ENCODE results near the gene AADACL4.

AADACL4 gene

DNA sequence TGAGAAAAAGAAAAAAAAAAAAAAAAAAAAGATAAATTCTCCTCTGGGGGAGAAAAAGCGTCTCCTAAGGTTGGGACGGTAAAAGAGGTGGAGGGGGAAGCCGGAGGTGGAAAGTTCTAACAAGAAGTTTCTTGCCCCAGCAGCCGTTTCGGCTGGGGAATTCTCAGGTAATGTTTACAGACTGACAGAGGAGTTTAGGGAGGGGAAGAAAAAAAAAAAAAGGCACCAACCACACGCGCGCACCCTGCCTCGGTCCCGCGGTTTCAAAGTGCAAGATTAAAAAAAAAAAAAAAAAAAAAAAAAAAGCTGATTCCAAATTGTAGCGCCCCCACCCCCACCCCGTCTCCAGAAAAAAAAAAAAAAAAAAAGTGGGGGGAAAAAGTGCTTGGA, 26.4 kb upstream of the AADACL4 start:
- no peak for TF ChIP-seq POLR2A (IDR thresholded peaks at IDR 0.05; ENCODE audit: low read depth, low read length)
- DNase-seq (ENCODE audit: insufficient read length, low spot score), result no peak
- no peak for FAIRE-seq

DNA sequence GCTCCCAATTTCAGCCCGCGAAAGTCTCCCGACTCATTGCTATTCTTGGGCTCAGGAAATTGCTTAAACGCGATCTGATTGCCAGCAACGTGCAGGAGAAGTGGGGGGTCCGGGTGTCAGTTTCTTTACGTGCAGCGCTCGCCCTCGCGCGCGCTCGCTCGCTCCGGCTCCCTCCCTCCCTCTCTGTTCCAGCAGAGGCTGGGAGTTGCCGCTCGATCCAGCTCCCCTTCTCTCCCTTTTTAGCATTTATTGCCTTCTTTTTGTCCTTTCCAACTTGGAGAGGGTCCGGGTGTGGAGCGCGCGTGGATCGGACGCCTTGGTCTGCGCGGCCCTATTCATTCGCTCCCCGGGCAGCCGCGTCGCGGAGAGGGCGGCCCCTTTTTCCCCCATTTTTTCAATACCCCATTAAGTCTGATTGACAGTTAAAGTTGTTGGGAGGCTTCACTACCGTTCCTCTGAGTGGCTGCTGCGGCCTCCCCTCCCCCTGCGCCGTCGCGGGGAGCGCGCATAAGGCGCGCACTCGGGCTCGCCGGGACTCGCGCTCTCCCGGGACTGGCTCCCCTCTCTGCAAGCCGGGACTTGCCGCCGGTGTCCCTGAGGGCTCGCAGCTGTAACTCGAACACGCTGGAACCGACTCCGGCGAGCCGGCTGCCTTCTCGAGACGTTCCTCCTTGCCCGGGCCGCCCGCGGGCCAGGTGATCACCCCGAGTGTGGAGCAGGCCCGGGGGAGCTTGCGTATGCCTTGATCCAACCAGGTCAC, 25.8 kb upstream of the AADACL4 start, which contains the start of gene DHRS3:
Gene DHRS3, minus strand, starts transcription at position 310 of the 760 bp plus-strand sequence. CDS start 862 bp downstream, outside the sequence.
- no peak for TF ChIP-seq POLR2A (IDR thresholded peaks at IDR 0.05; ENCODE audit: low read depth, low read length)
- FAIRE-seq (no peak), DNase-seq (ENCODE audit: insufficient read length, low spot score) (no peak)

DNA sequence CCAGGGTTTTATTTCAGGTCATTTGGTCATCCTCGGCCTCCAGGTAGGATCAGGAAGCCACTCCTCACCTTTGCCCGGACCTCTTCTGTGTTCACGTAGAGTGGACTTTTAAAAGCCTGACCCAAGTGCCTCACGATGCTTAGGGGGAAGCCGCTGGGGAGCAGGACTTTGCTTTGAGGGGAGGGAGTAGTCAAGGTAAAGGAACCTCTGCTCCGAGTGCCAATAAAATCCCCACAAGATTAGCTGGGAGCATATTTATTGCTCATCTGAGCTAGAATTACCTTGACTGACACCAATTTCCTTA, 25.3 kb upstream of the AADACL4 start:
- no peak for FAIRE-seq
- TF ChIP-seq POLR2A (IDR thresholded peaks at IDR 0.05; ENCODE audit: low read depth, low read length), result no peak
- DNase-seq (ENCODE audit: insufficient read length, low spot score), result no peak

DNA sequence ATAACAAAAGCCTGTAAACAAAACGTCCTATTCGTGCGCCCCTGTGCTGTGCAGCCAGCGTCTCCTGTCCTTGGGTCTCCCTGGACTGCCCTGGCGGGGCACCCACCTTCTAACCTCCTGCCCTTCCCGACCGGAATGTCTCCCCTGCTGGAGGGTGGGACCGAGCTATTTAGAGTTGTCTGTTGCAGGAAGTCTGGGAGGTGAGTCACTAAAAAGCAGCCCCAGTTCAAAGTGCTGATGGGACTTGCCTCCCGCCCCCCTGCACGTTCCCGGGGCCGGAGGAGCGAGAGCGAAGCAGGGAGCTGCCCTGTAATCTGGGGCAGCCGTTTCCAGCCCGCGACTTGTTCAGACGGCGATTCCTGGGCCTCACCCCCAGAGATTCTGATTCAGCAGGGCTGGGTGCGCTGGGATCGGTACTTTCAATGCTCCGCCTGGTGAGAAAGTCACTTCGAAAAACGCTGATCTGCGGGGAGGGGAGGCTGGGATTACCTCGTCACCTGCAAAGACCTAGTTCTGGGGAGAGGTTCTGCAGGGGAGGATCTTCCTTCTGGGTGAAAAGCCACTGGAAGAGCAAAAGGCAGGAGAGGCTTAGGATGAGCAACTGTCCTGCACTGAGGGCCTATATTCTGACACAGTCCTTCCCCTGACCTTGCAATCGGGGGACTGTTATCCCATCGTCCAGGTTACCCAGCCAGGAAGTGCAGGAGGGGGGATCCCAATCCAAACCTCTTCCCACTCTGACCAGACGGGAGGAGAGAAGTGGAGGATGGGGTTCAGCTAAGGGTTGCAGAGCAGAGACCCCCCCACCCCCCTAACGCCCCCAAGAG, 24.7 kb upstream of the AADACL4 start:
- TF ChIP-seq POLR2A (IDR thresholded peaks at IDR 0.05; ENCODE audit: low read depth, low read length), result no peak
- DNase-seq (ENCODE audit: insufficient read length, low spot score) (peak; percentile 81), FAIRE-seq (peak; percentile 81)

DNA sequence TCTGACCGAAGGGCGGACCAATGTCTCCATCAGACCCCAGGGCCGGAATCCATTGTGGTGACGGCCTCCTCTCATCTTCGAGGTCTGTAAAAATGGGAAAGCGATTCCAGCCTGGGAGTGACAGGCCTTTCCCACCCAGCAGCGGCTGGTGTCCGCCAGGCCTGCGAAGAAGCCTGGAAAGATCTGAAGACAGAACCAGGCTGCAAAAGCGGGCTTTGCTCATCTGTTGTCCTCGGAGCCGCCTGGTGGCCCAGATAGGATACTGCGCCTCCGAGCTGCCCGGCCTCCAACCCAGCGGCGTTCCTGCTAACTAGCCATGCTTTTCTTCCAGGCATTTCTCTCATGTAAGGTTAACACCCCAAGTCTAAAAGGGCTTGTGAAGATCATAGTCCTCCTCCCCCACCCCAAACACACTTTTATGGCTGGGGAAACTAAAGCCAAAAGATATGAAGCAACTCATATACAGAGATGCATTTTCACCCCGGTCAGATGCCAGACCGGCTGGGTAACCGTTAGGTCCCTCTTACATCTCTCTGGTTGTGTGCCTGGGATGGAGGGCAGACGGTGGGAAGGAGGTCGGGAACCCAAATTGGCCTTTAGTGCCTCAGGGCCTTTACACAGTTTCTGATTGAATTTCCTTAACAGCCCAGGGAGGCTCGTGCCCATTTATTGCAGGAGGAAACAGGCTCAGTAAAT, 23.9 kb upstream of the AADACL4 start:
- TF ChIP-seq POLR2A (IDR thresholded peaks at IDR 0.05; ENCODE audit: low read depth, low read length), result no peak
- DNase-seq (ENCODE audit: insufficient read length, low spot score), result peak; percentile 58
- FAIRE-seq, result peak; percentile 30

DNA sequence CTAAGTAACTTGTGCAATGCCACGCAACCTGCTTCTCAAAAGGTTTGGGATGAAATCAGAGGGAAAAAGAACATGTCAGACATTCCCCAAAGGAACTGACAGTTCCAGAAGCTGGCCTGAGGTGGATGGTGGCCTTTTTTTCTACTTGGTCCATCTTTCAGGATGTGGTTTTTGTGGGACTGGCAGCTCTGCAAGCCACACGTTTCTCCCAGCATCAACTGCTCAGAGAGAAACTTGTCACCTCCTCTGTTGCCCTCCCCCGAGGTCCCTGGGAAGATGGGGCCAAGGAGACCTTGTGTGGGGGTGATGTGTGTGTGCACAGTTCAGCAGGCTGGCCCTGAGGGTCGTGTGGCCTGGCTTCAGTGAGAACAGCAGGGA, 23.4 kb upstream of the AADACL4 start:
- DNase-seq (ENCODE audit: insufficient read length, low spot score) (no peak), FAIRE-seq (no peak)
- TF ChIP-seq POLR2A (IDR thresholded peaks at IDR 0.05; ENCODE audit: low read depth, low read length), result no peak

DNA sequence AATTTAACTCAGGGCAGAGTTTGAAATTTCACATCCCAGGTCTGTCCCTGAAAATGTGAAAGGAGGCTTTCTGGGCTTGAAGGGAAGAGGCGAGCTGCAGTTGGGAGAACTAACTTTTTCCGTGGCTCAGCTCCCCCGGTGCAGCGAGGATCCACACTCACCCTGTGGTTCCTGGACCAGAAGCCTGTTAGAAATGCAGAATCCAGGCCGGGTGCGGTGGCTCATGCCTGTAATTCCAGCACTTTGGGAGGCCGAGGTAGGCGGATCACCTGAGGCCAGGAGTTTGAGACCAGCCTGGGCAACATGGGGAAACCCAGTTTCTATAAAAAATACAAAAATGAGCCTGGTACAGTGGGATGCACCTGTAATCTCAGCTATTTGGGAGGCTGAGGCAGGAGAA, 23.0 kb upstream of the AADACL4 start:
- TF ChIP-seq POLR2A (IDR thresholded peaks at IDR 0.05; ENCODE audit: low read depth, low read length), result no peak
- FAIRE-seq (no peak), DNase-seq (ENCODE audit: insufficient read length, low spot score) (no peak)

DNA sequence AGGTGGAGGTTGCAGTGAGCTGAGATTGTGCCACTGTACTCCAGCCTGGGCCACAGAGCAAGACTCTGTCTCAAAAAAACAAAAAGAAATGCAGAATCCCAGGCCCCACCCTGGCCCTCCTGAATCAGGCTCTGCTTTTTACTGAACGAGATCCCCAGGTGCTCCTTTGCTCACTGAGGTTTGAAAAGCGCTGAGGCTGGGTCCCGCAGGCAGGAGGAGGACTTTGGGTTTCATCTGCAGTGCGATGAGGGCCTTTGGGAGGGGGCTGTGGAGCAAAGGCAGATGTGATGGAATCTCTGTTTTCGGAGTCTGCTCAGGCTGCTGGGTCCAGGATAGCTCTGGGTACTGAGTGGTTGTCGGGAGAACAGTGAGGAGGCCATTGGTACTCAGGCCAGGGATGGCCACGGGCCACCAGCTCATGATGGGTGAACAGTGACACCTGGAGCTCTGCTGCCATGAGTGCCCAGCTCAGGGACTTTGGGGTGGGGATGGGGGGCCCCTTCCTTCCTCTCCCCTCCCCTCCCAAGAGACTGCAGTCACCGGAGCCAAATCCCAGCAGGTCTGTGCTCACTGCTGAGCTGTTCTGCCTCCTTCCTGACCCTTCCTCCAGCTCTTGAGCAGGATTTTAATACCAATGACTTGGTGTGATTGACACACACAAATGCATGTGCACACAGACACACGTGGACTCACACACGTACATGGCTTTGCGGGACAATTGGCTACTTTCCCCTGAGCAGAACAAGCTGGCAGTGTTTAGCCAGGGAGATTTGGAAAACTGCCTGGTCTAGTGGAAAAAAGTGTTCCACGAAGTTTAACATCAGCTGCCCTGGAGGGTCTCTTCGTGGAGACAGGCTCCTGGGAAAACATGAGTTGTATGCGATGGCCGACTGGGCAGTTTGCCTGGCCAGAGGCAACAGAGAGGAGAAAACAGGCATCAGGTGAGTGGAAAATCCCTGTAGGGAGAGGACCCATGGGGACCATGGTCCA, 22.2 kb upstream of the AADACL4 start:
- DNase-seq (ENCODE audit: insufficient read length, low spot score), result no peak
- FAIRE-seq, result no peak
- TF ChIP-seq POLR2A (IDR thresholded peaks at IDR 0.05; ENCODE audit: low read depth, low read length), result no peak

DNA sequence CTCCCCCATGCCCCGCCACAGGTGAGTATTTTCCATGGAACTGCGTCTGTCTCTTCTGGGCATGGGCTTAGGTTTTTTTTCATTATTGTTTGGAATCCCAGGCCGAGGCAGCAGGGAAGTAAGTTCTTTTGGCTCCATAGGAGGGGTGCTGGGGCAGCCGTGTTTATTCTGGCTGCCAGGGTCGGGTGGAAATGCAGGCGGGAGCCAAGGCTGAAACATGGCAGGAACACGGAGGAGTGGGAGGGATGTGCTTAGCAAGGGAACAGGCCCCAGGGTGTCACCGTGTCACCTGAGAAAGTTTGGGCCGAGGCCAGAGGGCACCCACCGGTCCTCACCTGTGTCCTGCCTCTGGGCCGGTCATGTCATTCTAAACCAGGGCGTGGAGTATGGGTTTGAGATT, 21.4 kb upstream of the AADACL4 start:
- no peak for FAIRE-seq
- no peak for DNase-seq (ENCODE audit: insufficient read length, low spot score)
- no peak for TF ChIP-seq POLR2A (IDR thresholded peaks at IDR 0.05; ENCODE audit: low read depth, low read length)

DNA sequence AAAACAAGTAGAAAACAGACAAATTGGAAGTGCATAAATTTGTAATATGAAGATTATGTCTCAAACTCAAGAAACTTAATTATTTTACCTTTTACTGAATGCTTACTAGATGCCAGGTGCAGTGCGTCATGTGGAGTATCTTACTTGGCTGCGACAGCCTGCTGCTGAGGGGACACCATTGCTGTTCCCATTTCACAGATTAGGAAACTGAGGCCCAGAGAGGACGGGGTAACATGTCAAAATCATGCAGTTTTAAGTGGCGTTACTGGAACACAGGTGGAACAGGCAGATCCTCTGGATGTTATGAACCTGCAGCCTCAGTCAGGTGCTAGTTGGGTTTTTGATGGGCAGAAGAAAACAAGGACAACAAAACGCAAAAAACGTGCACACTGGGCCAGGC, 18.6 kb upstream of the AADACL4 start:
- FAIRE-seq, result no peak
- DNase-seq (ENCODE audit: insufficient read length, low spot score), result no peak
- no peak for TF ChIP-seq POLR2A (IDR thresholded peaks at IDR 0.05; ENCODE audit: low read depth, low read length)

DNA sequence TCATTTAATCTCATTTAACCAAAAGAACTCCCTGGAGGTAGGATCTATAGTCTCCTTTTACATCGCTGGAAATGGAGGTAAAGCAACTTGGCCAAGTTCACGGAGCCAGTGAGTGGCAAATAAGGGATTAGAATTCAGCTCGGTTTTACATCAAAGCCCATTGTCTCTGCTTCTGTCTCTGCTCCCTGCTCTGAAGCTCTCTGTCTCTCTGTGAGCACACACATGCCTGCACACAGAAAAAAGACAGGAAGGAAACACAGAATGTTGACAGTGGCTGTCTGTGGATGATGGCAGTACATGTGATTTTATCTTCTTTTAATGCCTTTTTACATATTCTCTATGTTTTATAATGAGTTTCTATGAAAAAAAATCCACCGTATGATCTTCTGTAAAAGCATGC, 17.0 kb upstream of the AADACL4 start:
- DNase-seq (ENCODE audit: insufficient read length, low spot score), result no peak
- no peak for TF ChIP-seq POLR2A (IDR thresholded peaks at IDR 0.05; ENCODE audit: low read depth, low read length)
- FAIRE-seq, result no peak

DNA sequence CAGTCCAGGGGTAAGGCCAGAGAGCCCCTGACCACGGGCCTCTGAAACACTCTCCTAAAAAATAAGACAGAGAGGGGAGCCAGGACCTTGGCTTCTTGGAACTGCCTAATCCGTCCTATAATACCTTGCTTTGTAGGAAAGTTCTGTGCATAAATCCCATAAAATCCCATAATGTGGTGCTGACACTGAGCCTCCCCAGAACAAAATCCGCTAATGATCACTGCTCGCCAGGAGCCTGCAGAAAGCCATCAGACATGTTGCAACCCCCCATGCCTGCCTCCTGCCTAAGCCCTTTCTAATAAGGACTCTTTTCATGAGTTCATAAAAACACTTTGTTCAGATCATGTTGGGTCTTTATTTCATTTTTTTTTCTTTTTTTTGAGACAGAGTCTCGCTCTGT, 16.6 kb upstream of the AADACL4 start:
- TF ChIP-seq POLR2A (IDR thresholded peaks at IDR 0.05; ENCODE audit: low read depth, low read length), result no peak
- FAIRE-seq, result no peak
- no peak for DNase-seq (ENCODE audit: insufficient read length, low spot score)

DNA sequence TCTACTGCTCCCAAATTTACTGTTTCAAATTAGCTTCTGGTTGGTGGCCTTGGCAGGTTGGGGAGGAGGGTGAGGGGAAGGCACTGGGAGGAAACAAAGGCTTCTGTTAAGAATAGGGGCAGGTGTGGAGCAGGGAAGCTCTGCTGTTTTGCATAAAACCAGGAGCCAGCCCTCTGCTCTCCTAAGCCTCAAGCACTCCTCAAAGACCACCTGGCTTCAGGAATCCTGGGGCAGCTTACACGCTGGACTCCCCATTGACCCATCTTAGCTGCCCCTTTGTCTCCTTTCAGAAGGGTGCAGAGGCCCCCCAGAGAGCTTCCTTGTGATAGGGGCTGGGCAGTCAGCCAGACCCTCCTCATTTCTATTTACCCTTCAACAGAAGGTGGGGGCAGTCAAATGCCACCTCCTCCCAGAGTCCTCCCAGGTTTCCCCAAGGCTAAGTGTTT, 14.4 kb upstream of the AADACL4 start:
- TF ChIP-seq POLR2A (IDR thresholded peaks at IDR 0.05; ENCODE audit: low read depth, low read length), result no peak
- no peak for FAIRE-seq
- DNase-seq (ENCODE audit: insufficient read length, low spot score), result no peak

Data from H54 (cell line).